GM12878 (cell line): ENCODE results near the gene UBE2I.

ENCODE experiments used
- GABPA ChIP-seq: IDR thresholded peaks from 2 replicates; pipeline ENCODE4 v1.6.1; 2014; ENCODE audit warnings: antibody characterized with exemption, low read depth, mild to moderate bottlenecking, inconsistent platforms
- NR2F1 ChIP-seq: fragments of 450-650 bp; conservative IDR thresholded peaks from 2 replicates; pipeline ENCODE4 v1.6.1; 2017; ENCODE audit warnings: mild to moderate bottlenecking
- SREBF2 ChIP-seq: IDR thresholded peaks from 2 replicates; pipeline ENCODE4 v1.6.1; 2012; ENCODE audit warnings: mild to moderate bottlenecking, low read length
- TF ChIP-seq, protein P1 (sequence below), 3 experiments: IDR thresholded peaks in 2 of 3; conservative IDR thresholded peaks in 1 of 3; 2 replicates each; pipeline ENCODE4 v1.5.1; 2011; ENCODE audit warnings: low read depth in 3 of 3, low read length in 3 of 3, mild to moderate bottlenecking in 3 of 3, control low read depth in 2 of 3, moderate library complexity in 2 of 3, inconsistent platforms in 1 of 3, mixed read lengths in 1 of 3; ENCODE audit not compliant: control insufficient read depth in 2 of 3, insufficient read depth in 1 of 3; ENCODE audit errors: extremely low read depth in 1 of 3
- TF ChIP-seq, protein P2 (sequence below): fragments of 450-650 bp; IDR thresholded peaks from 2 replicates; pipeline ENCODE4 v1.6.1; 2016; ENCODE audit warnings: mild to moderate bottlenecking

DNA sequence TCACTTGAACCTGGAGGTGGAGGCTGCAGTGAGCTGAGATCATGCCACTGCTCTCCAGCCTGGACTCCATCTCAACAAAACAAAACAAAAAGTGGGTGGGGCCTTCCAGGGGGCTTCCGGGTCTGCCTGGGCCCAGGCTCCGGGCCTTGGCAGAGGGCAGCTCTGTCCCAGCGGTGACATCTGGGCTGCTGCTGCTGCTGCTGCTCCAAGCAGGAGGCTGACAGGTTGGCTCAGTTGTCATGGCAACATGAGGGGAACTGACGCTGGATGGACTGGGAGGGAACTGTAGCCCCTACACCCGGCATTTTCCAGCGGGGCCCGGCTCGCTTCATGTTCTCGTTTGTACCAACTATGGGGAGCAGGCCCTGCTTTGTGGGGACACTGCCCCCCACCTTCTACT lies 28.1 kb downstream of the UBE2I start:
- TF ChIP-seq, protein P1, sequence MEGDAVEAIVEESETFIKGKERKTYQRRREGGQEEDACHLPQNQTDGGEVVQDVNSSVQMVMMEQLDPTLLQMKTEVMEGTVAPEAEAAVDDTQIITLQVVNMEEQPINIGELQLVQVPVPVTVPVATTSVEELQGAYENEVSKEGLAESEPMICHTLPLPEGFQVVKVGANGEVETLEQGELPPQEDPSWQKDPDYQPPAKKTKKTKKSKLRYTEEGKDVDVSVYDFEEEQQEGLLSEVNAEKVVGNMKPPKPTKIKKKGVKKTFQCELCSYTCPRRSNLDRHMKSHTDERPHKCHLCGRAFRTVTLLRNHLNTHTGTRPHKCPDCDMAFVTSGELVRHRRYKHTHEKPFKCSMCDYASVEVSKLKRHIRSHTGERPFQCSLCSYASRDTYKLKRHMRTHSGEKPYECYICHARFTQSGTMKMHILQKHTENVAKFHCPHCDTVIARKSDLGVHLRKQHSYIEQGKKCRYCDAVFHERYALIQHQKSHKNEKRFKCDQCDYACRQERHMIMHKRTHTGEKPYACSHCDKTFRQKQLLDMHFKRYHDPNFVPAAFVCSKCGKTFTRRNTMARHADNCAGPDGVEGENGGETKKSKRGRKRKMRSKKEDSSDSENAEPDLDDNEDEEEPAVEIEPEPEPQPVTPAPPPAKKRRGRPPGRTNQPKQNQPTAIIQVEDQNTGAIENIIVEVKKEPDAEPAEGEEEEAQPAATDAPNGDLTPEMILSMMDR (IDR thresholded peaks at IDR 0.05 in 2 of 3, conservative IDR thresholded peaks at IDR 0.05 in 1 of 3; ENCODE audit: control insufficient read depth in 2 of 3, extremely low read depth in 1 of 3, insufficient read depth in 1 of 3, low read depth in 3 of 3, low read length in 3 of 3) = no peak
- TF ChIP-seq, protein P2, sequence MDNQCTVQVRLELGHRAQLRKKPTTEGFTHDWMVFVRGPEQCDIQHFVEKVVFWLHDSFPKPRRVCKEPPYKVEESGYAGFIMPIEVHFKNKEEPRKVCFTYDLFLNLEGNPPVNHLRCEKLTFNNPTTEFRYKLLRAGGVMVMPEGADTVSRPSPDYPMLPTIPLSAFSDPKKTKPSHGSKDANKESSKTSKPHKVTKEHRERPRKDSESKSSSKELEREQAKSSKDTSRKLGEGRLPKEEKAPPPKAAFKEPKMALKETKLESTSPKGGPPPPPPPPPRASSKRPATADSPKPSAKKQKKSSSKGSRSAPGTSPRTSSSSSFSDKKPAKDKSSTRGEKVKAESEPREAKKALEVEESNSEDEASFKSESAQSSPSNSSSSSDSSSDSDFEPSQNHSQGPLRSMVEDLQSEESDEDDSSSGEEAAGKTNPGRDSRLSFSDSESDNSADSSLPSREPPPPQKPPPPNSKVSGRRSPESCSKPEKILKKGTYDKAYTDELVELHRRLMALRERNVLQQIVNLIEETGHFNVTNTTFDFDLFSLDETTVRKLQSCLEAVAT = no peak
- TF ChIP-seq SREBF2 (no peak), GABPA (no peak), NR2F1 (no peak)
